GM23248 (cell line): ENCODE measurements around the gene OR52E1.

Source experiments
- EZH2 ChIP-seq: fragments of 200-600 bp; sonication (generic); IDR thresholded peaks from 2 replicates; pipeline ENCODE4 v1.6.1; 2018; ENCODE audit warnings: antibody characterized with exemption, mild to moderate bottlenecking; ENCODE audit not compliant: insufficient read depth, poor library complexity, severe bottlenecking
- EZH2phosphoT487 ChIP-seq: fragments of 200-600 bp; sonication (generic); IDR thresholded peaks from 2 replicates; pipeline ENCODE4 v1.6.1; 2018; ENCODE audit warnings: antibody characterized with exemption, moderate library complexity, mild to moderate bottlenecking, low read depth; ENCODE audit not compliant: insufficient read depth

DNA sequence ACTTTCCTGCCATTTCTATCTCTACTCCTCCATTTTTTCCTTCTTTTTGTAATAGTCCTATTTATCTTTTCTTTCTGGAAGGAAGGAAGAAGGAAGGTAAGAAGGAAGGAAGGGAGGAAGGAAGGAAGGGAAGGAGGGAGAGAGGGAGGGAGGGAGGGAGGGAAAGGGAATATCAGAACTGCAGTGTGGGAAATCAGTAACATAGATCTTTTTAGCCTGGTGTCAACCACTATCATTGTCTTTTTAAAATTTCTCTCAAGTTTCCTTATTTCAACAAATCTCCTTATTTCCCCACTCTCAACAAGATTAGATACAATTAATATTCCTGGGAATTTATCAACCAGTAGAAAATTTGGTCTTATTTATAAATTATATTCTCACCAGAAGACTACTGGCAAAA, 33.7 kb downstream of the OR52E1 start:
- TF ChIP-seq EZH2: no peak
- TF ChIP-seq EZH2phosphoT487: no peak
